Fibroblast of lung (primary cell): ENCODE data around the gene ISYNA1.

Source experiments
- EZH2 ChIP-seq: IDR thresholded peaks from 2 replicates; pipeline ENCODE4 v1.5.1; 2012; ENCODE audit warnings: low read length, control low read depth, mild to moderate bottlenecking; ENCODE audit errors: missing control alignments
- TF ChIP-seq, protein P1 (sequence below), 2 donors: IDR thresholded peaks in 1 of 2; conservative IDR thresholded peaks in 1 of 2; 1 replicate in 1 of 2; 2 replicates in 1 of 2; pipeline ENCODE4 v1.5.1; 2011 to 2012; ENCODE audit warnings: low read length in 2 of 2, control low read depth in 1 of 2, inconsistent platforms in 1 of 2, low read depth in 1 of 2, mild to moderate bottlenecking in 1 of 2

- TF ChIP-seq, protein P1, sequence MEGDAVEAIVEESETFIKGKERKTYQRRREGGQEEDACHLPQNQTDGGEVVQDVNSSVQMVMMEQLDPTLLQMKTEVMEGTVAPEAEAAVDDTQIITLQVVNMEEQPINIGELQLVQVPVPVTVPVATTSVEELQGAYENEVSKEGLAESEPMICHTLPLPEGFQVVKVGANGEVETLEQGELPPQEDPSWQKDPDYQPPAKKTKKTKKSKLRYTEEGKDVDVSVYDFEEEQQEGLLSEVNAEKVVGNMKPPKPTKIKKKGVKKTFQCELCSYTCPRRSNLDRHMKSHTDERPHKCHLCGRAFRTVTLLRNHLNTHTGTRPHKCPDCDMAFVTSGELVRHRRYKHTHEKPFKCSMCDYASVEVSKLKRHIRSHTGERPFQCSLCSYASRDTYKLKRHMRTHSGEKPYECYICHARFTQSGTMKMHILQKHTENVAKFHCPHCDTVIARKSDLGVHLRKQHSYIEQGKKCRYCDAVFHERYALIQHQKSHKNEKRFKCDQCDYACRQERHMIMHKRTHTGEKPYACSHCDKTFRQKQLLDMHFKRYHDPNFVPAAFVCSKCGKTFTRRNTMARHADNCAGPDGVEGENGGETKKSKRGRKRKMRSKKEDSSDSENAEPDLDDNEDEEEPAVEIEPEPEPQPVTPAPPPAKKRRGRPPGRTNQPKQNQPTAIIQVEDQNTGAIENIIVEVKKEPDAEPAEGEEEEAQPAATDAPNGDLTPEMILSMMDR (conservative IDR thresholded peaks at IDR 0.05 in 1 of 2, IDR thresholded peaks at IDR 0.05 in 1 of 2; ENCODE audit: low read depth in 1 of 2, low read length in 2 of 2), result no peak
- TF ChIP-seq EZH2, result no peak
These were observed 12.2 kb downstream of the ISYNA1 start for GRCh38 chr19:18425515-18426415.
